ENCODE results near the gene MED9.

GRCh38 chr17:17493986-17494466, 17.2 kb downstream of the MED9 start:
- TF ChIP-seq MYNN (tag by site-specific recombination; IDR thresholded peaks at IDR 0.05; ENCODE audit: borderline replicate concordance), result no peak
- TF ChIP-seq ZBTB7A (tag by site-specific recombination; IDR thresholded peaks at IDR 0.05; ENCODE audit: low read depth), result no peak
- TF ChIP-seq ZFP3 (tag by site-specific recombination; IDR thresholded peaks at IDR 0.05; ENCODE audit: low read depth), result no peak
